NAMALWA (cell line): ENCODE data around the gene TARBP2.
"Not testable (repeated sequence)": the region's sequence is repeated elsewhere in the genome, so short reads cannot be mapped to it uniquely, and the experiment has no call there.

Experiments
- DNase-seq: peaks from one replicate; pipeline ENCODE4 v3.0.0-alpha.2; 2015; ENCODE audit warnings: low spot score

The TARBP2 gene

DNA sequence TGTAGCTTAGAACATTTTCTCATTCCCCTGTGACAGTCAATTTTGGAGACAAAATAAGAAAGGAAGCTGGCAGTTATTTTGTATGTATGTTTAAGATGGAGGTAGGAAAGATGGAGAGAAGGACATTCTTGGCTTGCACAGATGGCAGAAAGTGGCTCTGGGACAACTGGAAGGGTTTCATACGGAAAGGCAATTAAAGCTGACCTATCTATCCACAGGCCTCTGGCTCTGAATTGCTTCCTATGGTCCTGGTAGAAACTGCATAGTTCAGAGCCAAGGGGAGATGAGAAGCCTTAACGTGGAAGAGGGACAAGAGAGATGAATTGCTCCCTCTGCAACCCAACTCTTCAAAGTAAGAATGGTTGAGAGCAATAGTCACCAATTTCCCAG is 14.2 kb downstream of the TARBP2 start:
- DNase-seq: no peak

GRCh38 chr12:53516758-53517455 is 15.8 kb downstream of the TARBP2 start:
- no peak for DNase-seq

GRCh38 chr12:53518381-53518780 is 17.3 kb downstream of the TARBP2 start:
- DNase-seq: no peak

- no peak for DNase-seq
Observed at GRCh38 chr12:53523131-53523530, 22.0 kb downstream of the TARBP2 start.

DNA sequence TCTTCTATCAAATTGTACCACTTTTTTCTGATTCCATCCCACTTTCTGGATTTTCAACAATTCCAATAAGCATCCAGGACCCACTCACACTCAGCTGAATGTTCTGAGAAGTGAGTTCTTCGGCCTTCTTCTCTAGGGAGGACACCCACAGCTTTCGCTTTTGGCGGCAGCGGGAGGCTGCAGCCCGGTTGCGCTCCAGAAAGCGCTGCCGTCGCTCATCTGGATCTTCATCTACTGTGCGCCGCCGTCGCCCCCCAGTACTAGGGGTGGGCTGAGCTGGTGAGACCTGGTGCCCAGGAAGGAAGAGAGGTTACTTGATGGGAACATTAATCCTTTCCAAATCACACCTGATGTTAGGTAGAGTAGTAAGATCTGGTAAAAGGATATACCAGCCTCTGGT is 23.4 kb downstream of the TARBP2 start:
- DNase-seq: no peak

DNA sequence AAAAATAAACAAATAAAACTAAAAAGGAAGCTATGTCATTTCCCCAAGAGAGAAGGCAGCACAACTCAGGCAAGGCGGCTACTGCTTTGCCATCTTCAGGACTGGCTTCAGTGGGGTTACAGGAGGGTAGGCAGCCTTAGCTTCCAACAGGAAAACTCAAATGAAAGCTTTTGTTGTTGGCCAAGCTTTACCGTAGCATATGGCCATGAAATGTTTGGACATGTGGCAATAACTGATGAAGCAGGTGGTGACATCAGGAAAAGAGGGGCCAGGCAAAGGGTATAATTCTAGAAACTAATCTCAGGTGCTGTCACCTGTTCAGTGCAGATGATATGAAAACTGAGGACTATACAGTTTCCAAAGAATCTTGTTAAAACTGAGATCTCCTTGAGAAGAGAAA is 29.0 kb downstream of the TARBP2 start:
- no peak for DNase-seq

DNA sequence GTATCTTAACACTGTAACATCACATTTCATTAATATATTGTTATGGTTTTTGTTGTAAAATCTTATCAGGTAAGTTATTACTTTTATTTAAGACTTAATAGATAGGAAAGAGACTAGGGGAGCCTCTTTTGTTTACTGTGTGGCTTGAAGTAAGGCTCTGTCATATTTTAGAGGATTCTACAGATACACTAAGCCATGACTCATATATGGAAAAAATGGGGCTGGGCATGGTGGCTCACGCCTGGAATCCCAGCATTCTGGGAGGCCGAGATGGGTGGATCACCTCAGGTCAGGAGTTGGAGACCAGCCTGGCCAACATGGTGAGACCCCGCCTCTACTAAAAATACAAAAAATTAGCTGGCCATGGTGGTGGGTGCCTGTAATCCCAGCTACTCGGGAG is 29.8 kb downstream of the TARBP2 start:
- DNase-seq: no peak

DNA sequence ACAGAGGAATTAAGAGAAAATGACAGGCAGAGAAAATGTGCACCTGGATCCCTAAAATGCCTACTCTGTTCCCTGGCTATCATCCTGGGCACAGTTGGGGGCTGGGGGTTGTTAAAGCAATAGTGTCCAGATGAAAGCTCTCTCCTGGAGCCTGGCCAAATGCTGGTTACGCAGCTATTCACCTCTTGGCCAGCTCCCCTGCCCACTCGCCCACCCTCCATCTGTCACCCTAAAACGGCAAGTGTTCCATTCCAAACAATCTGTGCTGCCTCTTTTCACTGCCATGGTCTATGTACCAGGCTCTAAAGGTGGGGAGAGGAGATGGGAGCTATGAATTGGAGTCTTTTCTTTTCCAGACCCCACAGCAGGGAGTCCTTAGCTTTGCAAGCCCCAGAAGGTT is 30.9 kb downstream of the TARBP2 start:
- no peak for DNase-seq

DNA sequence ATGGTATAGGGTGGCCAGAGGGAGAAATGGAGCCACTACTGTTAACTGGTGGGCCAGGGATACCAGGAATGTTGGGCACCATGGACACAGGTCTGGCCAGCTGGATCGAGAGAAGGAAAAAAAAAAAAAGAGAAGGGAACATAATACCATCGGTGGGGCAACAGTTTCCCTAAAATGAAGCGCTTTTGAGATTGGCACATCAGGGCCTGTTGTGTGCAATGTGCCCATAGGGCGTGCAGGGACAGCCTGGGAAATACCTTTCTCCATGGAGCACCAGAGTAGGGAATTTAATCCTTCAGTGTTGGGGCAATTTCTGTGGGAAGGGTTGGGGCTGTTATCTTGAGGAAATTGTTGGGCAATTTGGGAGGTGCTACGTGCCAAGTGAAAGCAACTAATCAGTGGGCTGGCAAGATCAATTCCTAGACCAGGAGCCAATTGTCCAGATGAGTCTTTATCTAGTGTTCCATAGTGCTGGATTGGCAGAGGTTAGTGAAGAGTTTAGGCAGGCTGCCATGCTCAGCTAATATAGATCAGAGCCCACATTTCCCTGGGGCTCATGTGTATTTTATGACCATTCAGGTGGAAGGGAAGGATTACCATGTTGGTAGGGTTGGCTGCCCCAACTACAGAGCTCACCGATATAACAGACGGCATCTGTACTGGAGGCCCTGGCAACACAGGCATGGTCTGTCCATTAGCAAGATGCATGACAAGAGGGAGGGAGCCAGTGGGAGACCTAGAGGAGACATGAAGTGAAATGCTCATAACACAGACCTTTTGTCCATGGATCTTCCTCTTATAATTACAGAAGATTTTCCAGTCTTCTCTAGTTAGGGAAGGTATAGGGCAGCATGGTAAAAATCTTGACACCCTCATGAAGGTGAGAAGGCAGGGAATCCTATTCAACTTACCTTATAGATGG is 31.7 kb downstream of the TARBP2 start:
- no peak for DNase-seq

GRCh38 chr12:53533471-53533870 is 32.4 kb downstream of the TARBP2 start:
- no peak for DNase-seq

GRCh38 chr12:53536962-53537361 is 35.9 kb downstream of the TARBP2 start:
- no peak for DNase-seq

- no peak for DNase-seq
Observed at GRCh38 chr12:53538209-53538689, 37.2 kb downstream of the TARBP2 start.

GRCh38 chr12:53539526-53539925 is 38.4 kb downstream of the TARBP2 start:
- DNase-seq: no peak

DNA sequence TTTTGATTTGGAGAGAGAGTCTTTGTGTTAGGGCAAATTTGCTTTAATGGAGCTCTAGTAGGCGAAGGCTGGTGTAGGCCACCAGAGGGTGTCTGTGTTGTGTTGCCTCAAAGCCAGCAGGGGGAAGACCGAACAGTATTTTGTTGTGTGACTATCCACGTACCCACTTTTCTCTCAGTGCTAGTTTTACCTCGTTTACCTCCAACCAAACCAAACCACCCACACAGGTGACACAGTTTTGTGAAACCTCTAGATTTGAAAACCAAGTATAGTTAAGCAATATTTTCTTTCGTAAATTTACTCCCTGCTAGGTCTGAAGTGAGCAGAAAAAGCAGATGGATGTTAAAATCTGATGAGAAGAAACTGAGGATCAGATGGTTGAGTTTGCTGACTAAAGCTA is 42.5 kb downstream of the TARBP2 start:
- peak; percentile 85 for DNase-seq

DNA sequence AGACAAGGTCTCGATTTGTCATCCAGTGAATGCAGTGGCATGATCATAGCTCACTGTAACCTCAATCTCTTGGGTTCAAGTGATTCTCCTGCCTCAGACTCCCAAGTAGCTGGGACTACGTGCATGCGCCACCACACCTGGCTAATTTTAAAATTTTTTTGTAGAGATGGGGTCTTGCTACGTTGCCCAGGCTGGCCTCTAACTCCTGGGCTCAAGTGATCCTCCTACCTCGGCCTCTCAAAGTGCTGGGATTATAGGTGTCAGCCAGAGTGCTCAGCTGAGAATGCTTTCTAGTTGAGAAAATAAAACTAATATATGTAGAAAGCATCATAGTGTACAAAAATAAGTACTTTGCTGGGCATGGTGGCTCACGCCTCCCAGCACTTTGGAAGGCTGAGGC is 47.3 kb downstream of the TARBP2 start:
- DNase-seq: not testable (repeated sequence)

DNA sequence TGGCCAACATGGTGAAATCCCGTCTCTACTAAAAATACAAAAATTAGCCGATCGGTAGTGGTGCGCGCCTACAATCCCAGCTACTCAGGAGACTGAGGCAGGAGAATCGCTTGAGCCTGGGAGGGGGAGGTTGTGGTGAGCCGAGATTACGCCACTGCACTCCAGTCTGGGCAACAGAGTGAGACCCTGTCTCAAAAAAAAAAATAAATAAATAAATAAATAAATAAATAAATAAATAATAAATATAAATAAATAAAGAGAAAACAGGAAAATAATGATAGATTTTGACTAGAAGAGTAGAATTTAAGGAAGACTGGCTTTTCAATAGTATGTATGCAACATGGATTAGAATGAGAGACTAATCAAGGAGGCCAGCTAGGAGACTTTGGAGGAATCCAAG is 49.0 kb downstream of the TARBP2 start:
- not testable (repeated sequence) for DNase-seq

DNA sequence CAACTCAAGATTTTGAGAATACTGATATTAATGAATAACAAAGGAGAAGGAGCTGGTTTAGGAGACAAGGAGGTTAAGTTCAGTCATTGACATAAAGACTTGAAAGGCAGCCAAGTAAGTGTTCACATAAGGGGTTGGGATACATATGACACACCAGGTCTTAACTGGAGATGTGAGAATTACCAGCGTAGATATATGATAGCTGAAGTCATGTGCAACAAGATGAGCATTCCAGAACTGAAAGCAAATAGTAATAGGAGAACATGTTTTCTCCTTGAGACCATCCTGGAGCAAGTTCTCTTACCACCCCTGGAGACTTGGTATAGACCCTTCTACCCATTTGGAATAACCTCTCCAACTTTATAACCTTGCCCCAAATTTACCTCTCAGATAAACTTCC is 49.5 kb downstream of the TARBP2 start:
- DNase-seq: no peak

DNA sequence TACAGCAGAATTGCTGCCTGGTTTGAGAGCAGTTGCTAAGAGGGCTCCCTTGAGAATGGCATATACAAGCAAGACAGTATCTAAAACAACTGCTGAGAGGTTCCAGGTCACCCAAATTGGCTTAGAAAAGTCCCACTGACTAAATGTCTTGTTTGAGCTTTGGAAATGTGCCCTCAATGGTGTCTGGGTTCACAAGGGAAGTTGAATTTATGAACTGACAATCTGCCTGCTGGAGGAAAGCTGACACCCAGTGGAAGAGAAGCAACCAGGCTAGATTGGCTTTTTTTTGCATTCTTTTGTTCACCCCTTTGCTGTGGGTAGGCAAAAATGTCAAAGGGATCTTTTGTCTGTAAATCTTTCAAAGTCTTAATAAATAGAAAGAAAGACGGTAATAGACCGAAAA is 50.8 kb downstream of the TARBP2 start:
- DNase-seq: no peak

- DNase-seq: no peak
Observed at GRCh38 chr12:53552361-53553327, 51.6 kb downstream of the TARBP2 start.
